Liver (tissue), 9 donors: ENCODE measurements around the gene RRAS2. TPM values are rescaled to one million over a fixed set of nuclear protein-coding genes. Genes with fewer than 3 reads are reported as not detected.

ENCODE experiments used
- DNase-seq: peaks from one replicate; pipeline ENCODE4 v3.0.0-alpha.2; 2017; ENCODE audit warnings: low spot score
- H3K27ac ChIP-seq, 2 donors: one replicate each; pipeline ENCODE4 v1.7.0; 2013; ENCODE audit warnings: inconsistent platforms in 2 of 2, low read length in 2 of 2, control low read depth in 1 of 2, low read depth in 1 of 2, mild to moderate bottlenecking in 1 of 2
- H3K27me3 ChIP-seq, 4 donors: one replicate each; pipeline versions ENCODE4 v1.6.1 to v1.7.0; 2013; ENCODE audit warnings: low read length in 3 of 4, inconsistent platforms in 1 of 4, mild to moderate bottlenecking in 1 of 4, moderate library complexity in 1 of 4; ENCODE audit not compliant: control insufficient read depth in 4 of 4, insufficient read depth in 4 of 4
- H3K36me3 ChIP-seq, 4 donors: one replicate each; pipeline versions ENCODE4 v1.6.1 to v1.7.0; 2013; ENCODE audit warnings: low read length in 3 of 4, mild to moderate bottlenecking in 3 of 4, low read depth in 1 of 4, moderate library complexity in 1 of 4; ENCODE audit not compliant: control insufficient read depth in 4 of 4, insufficient read depth in 3 of 4
- H3K4me1 ChIP-seq, 4 donors: one replicate each; pipeline versions ENCODE4 v1.6.1 to v1.7.0; 2013; ENCODE audit warnings: low read length in 3 of 4, mild to moderate bottlenecking in 3 of 4, moderate library complexity in 1 of 4; ENCODE audit not compliant: control insufficient read depth in 4 of 4, insufficient read depth in 4 of 4
- H3K4me3 ChIP-seq, 3 donors: one replicate each; pipeline versions ENCODE4 v1.6.1 to v1.7.0; 2013; ENCODE audit warnings: low read length in 3 of 3, control low read depth in 1 of 3, low read depth in 1 of 3, mild to moderate bottlenecking in 1 of 3
- H3K9ac ChIP-seq, 2 donors: one replicate each; pipeline ENCODE4 v1.7.0; 2013; ENCODE audit warnings: low read length in 2 of 2, mild to moderate bottlenecking in 2 of 2, moderate library complexity in 2 of 2, control low read depth in 1 of 2, low read depth in 1 of 2
- H3K9me3 ChIP-seq, 4 donors: one replicate each; pipeline versions ENCODE4 v1.6.1 to v1.7.0; 2013; ENCODE audit warnings: low read length in 3 of 4; ENCODE audit not compliant: control insufficient read depth in 4 of 4
- ATF3 ChIP-seq: IDR thresholded peaks from 2 replicates; pipeline ENCODE4 v1.6.1; 2016; ENCODE audit warnings: antibody characterized with exemption
- CTCF ChIP-seq: fragments of 150-350 bp; IDR thresholded peaks from 2 replicates; pipeline ENCODE4 v1.5.1; 2017; ENCODE audit warnings: improper control_type of control experiment, low read depth, low read length; ENCODE audit not compliant: missing input control
- EGR1 ChIP-seq, 2 donors: IDR thresholded peaks; 2 replicates each; pipeline ENCODE4 v1.6.1; 2016 to 2018; ENCODE audit warnings: antibody characterized with exemption in 2 of 2, low read depth in 2 of 2
- FOXA1 ChIP-seq: IDR thresholded peaks from 2 replicates; pipeline ENCODE4 v1.6.1; 2016; ENCODE audit warnings: antibody characterized with exemption
- FOXA2 ChIP-seq: IDR thresholded peaks from 2 replicates; pipeline ENCODE4 v1.6.1; 2016; ENCODE audit warnings: antibody characterized with exemption
- GABPA ChIP-seq, 2 donors: IDR thresholded peaks in 1 of 2; conservative IDR thresholded peaks in 1 of 2; 2 replicates each; pipeline ENCODE4 v1.6.1; 2016; ENCODE audit warnings: antibody characterized with exemption in 2 of 2, mild to moderate bottlenecking in 1 of 2, moderate library complexity in 1 of 2
- HNF4A ChIP-seq, 2 donors: conservative IDR thresholded peaks; 2 replicates each; pipeline ENCODE4 v1.6.1; 2016; ENCODE audit warnings: antibody characterized with exemption in 2 of 2, mild to moderate bottlenecking in 2 of 2
- HNF4G ChIP-seq: IDR thresholded peaks from 2 replicates; pipeline ENCODE4 v1.6.1; 2016; ENCODE audit warnings: antibody characterized with exemption
- JUND ChIP-seq, 2 donors: IDR thresholded peaks; 2 replicates each; pipeline ENCODE4 v1.6.1; 2016; ENCODE audit warnings: antibody characterized with exemption in 2 of 2
- MAX ChIP-seq: IDR thresholded peaks from 2 replicates; pipeline ENCODE4 v1.6.1; 2016; ENCODE audit warnings: antibody characterized with exemption
- NR2F2 ChIP-seq: IDR thresholded peaks from 2 replicates; pipeline ENCODE4 v1.6.1; 2016; ENCODE audit warnings: antibody characterized with exemption
- RAD21 ChIP-seq, 2 donors: IDR thresholded peaks; 2 replicates each; pipeline ENCODE4 v1.6.1; 2016; ENCODE audit warnings: antibody characterized with exemption in 2 of 2, mild to moderate bottlenecking in 2 of 2
- REST ChIP-seq: IDR thresholded peaks from 2 replicates; pipeline ENCODE4 v1.6.1; 2016; ENCODE audit warnings: antibody characterized with exemption, mild to moderate bottlenecking
- RXRA ChIP-seq, 2 donors: IDR thresholded peaks; 2 replicates each; pipeline ENCODE4 v1.6.1; 2017 to 2018; ENCODE audit warnings: antibody characterized with exemption in 2 of 2, mild to moderate bottlenecking in 1 of 2
- YY1 ChIP-seq: IDR thresholded peaks from 2 replicates; pipeline ENCODE4 v1.6.1; 2016; ENCODE audit warnings: antibody characterized with exemption, mild to moderate bottlenecking
- WGBS: extraction: QIAGEN DNeasy Blood & Tissue Kit; methylation state at CpG from one replicate; pipeline ENCODE4 v1.1.7; 2013; 5-methylcytosine and 5-hydroxymethylcytosine counted together
- polyA plus RNA-seq, 2 donors: library from polyadenylated mRNA; stranded (reverse) in 1 of 2; unstranded in 1 of 2; fragments of 200-250 nt in 1 of 2; fragments of >200 nt in 1 of 2; fragmentation: Nextera tagmentation in 1 of 2; extraction: Ambion mirVana in 1 of 2; gene quantifications; one replicate each; pipeline versions ENCODE4 v1.2.1 to v1.2.3, GENCODE V29; 2013 to 2015
- total RNA-seq, 2 donors: library from RNA; depleted of rRNA; stranded (reverse); fragments of >200 nt; gene quantifications; one replicate each; pipeline ENCODE4 v1.2.3, GENCODE V29; 2014
- donor health status: healthy.
- donor health status: healthy.
- donor health status: healthy.
- donor health status: healthy.
- donor health status: healthy.

RRAS2 gene
- total and polyA plus RNA-seq, 4 donors: 11.2 to 23.8 (median 17.5) TPM

- no peak overlapping the region for H3K27ac ChIP-seq
- H3K36me3 ChIP-seq: no peaks in the 10 kb centered on the region
- no peaks in the 10 kb centered on the region for H3K4me1 ChIP-seq
- TF ChIP-seq FOXA1 (no peak), NR2F2 (no peak), CTCF (no peak), REST (no peak), HNF4G (no peak), HNF4A (conservative IDR thresholded peaks at IDR 0.05) (no peak), YY1 (no peak), RXRA (IDR thresholded peaks at IDR 0.05) (no peak), ATF3 (no peak), JUND (IDR thresholded peaks at IDR 0.05) (no peak), RAD21 (IDR thresholded peaks at IDR 0.05) (no peak), FOXA2 (no peak), MAX (no peak)
- H3K4me3 ChIP-seq: no peak overlapping the region
- no peaks in the 10 kb centered on the region for H3K9me3 ChIP-seq
- H3K9ac ChIP-seq: no peak overlapping the region
- peaks cover 0 to 2% (median 0%) of the 10 kb centered on the region in 4 donors for H3K27me3 ChIP-seq
- DNase-seq: no peak
- 80% methylated on average over 6 of the region's 6 CpGs for WGBS
These were observed 124.5 kb downstream of the RRAS2 start for GRCh38 chr11:14234446-14234845.

- WGBS: 59% methylated on average over 6 of the region's 6 CpGs
- Histone ChIP-seq H3K4me1 (no peaks in the 10 kb centered on the region), H3K27ac (no peak overlapping the region), H3K36me3 (no peaks in the 10 kb centered on the region), H3K27me3 (peaks cover 0 to 7% (median 0%) of the 10 kb centered on the region in 4 donors), H3K4me3 (no peak overlapping the region), H3K9ac (no peak overlapping the region), H3K9me3 (no peaks in the 10 kb centered on the region)
- DNase-seq: no peak
- no peak for TF ChIP-seq EGR1 (IDR thresholded peaks at IDR 0.05; ENCODE audit: low read depth in 2 of 2)
- TF ChIP-seq RAD21 (IDR thresholded peaks at IDR 0.05): peak in 1 of 2 donors; percentile 32
These were observed 126.3 kb downstream of the RRAS2 start for GRCh38 chr11:14232652-14233051.

- Histone ChIP-seq H3K4me3 (no peak overlapping the region), H3K27ac (no peak overlapping the region), H3K27me3 (peaks cover 0 to 7% (median 0%) of the 10 kb centered on the region in 4 donors), H3K4me1 (no peaks in the 10 kb centered on the region), H3K36me3 (no peaks in the 10 kb centered on the region), H3K9ac (no peak overlapping the region), H3K9me3 (peaks cover 0 to 4% (median 0%) of the 10 kb centered on the region in 4 donors)
- WGBS: 68% methylated on average over 6 of the region's 6 CpGs
- no peak for DNase-seq
- no peak for TF ChIP-seq RAD21 (IDR thresholded peaks at IDR 0.05)
- TF ChIP-seq ATF3: no peak
- no peak for TF ChIP-seq CTCF
- TF ChIP-seq JUND (IDR thresholded peaks at IDR 0.05): no peak
- no peak for TF ChIP-seq HNF4G
- TF ChIP-seq MAX: no peak
- no peak for TF ChIP-seq GABPA (IDR thresholded peaks at IDR 0.05 in 1 of 2, conservative IDR thresholded peaks at IDR 0.05 in 1 of 2)
- TF ChIP-seq FOXA1: no peak
These were observed 128.6 kb downstream of the RRAS2 start for GRCh38 chr11:14230407-14230806.
